Measurements from ENCODE around the gene PPP6R2. TPM values are rescaled to one million over a fixed set of nuclear protein-coding genes. Genes with fewer than 3 reads are reported as not detected.

Gene PPP6R2
- total and polyA plus RNA-seq, 2 of the 4 experiments (the other 2 are of a cell fraction), result 49.2 to 51.6 TPM

GRCh38 chr22:50416996-50417395 is 73.9 kb downstream of the PPP6R2 start:
- Histone ChIP-seq H4K91ac (ENCODE audit: insufficient read depth, low read depth, low read length) (no peak overlapping the region), H2BK20ac (ENCODE audit: low read depth, low read length) (no peak overlapping the region), H4K8ac (ENCODE audit: low read depth in 2 of 2, low read length in 2 of 2) (no peak overlapping the region), H3K27ac (ENCODE audit: insufficient read depth, low read length) (no peak overlapping the region), H3K14ac (replicated peaks; ENCODE audit: low read depth, low read length) (no peak overlapping the region), H3K79me1 (ENCODE audit: low read depth in 1 of 2, low read length in 2 of 2) (peaks cover 11 to 17% of the 10 kb centered on the region in 2 experiments; a peak in 3 of 4 replicates), H3K4me1 (ENCODE audit: control insufficient read depth, insufficient read depth, low read length) (no peaks in the 10 kb centered on the region), H4K5ac (ENCODE audit: low read depth, low read length) (no peak overlapping the region), H2AK9ac (replicated peaks; ENCODE audit: low read depth, low read length, poor library complexity) (no peak overlapping the region), H2AFZ (replicated peaks; ENCODE audit: low read length, poor library complexity) (no peak overlapping the region), H3K4ac (ENCODE audit: low read depth, low read length) (no peak overlapping the region), H3K27me3 (ENCODE audit: control insufficient read depth, insufficient read depth, low read length) (no peaks in the 10 kb centered on the region), H3K9me3 (ENCODE audit: control insufficient read depth, insufficient read depth, low read length) (no peaks in the 10 kb centered on the region), H3K23ac (ENCODE audit: low read depth, low read length) (no peak overlapping the region), H2BK15ac (ENCODE audit: low read depth, low read length) (no peak overlapping the region), H3K9ac (ENCODE audit: low read depth, low read length) (no peak overlapping the region), H3K18ac (ENCODE audit: low read depth, low read length) (no peak overlapping the region), H2BK120ac (ENCODE audit: low read depth, low read length) (no peak overlapping the region), H4K20me1 (ENCODE audit: insufficient read depth, low read length) (peaks cover 15% of the 10 kb centered on the region), H3K4me3 (ENCODE audit: insufficient read depth, low read depth, low read length) (no peak overlapping the region), H2AK5ac (ENCODE audit: low read depth, low read length) (no peak overlapping the region), H3K36me3 (ENCODE audit: control insufficient read depth, insufficient read depth, low read length) (peaks cover 64% of the 10 kb centered on the region), H3K9me1 (ENCODE audit: insufficient read depth, low read length) (no peaks in the 10 kb centered on the region), H3K56ac (ENCODE audit: extremely low read depth, insufficient read depth, low read length) (no peak overlapping the region), H3K4me2 (ENCODE audit: low read depth, low read length) (no peak overlapping the region), H2BK5ac (ENCODE audit: low read depth, low read length, poor library complexity, severe bottlenecking) (no peak overlapping the region)
- in situ Hi-C loops (cut with MboI; ENCODE audit: low sequenced_read_pairs) (no loop called here), dilution Hi-C loops (cut with HindIII; ENCODE audit: low sequenced_read_pairs, unreplicated experiment) (no loop called here), intact Hi-C loops (cut with micrococcal nuclease) (no loop called here)
- CTCF ChIA-PET, result no interaction called here
- ATAC-seq (ENCODE audit: low read depth) (no peak), DNase-seq (no peak)
- WGBS, 2 experiments (ENCODE audit: extremely low coverage in 2 of 2, insufficient read length in 1 of 2), result no CpG with 5 or more reads among the region's 8 CpGs
- no TSS peak for BruUV-seq (replicated peaks)
- POLR2A ChIA-PET (ENCODE audit: unreplicated experiment), result no interaction called here
- TF ChIP-seq USF2 (IDR thresholded peaks at IDR 0.05; ENCODE audit: low read depth, low read length), result no peak
- TF ChIP-seq POLR2A (IDR thresholded peaks at IDR 0.05; ENCODE audit: low read depth, low read length), result no peak
- no peak for TF ChIP-seq RCOR1 (IDR thresholded peaks at IDR 0.05; ENCODE audit: insufficient replicate concordance, low read length)
- no peak for TF ChIP-seq ELK1 (IDR thresholded peaks at IDR 0.05; ENCODE audit: borderline replicate concordance, low read depth, low read length)
- TF ChIP-seq BHLHE40 (IDR thresholded peaks at IDR 0.05; ENCODE audit: low read depth, low read length), result no peak
- no peak for TF ChIP-seq RFX5 (IDR thresholded peaks at IDR 0.05; ENCODE audit: low read depth, low read length)
- TF ChIP-seq CHD1 (IDR thresholded peaks at IDR 0.05; ENCODE audit: low read depth, low read length), result no peak
- no peak for TF ChIP-seq RAD21 (IDR thresholded peaks at IDR 0.05; ENCODE audit: low read length)
- TF ChIP-seq NFE2L2 (IDR thresholded peaks at IDR 0.05; ENCODE audit: low read depth, low read length), result no peak
- no peak for TF ChIP-seq CTCF (conservative IDR thresholded peaks at IDR 0.05; ENCODE audit: low read depth, low read length)
- TF ChIP-seq MAZ (IDR thresholded peaks at IDR 0.05; ENCODE audit: borderline replicate concordance, low read depth, low read length), result no peak
- no peak for TF ChIP-seq CEBPB (IDR thresholded peaks at IDR 0.05; ENCODE audit: low read depth, low read length)
- no peak for TF ChIP-seq SMC3 (IDR thresholded peaks at IDR 0.05; ENCODE audit: low read depth, low read length)
- TF ChIP-seq MAFK (IDR thresholded peaks at IDR 0.05; ENCODE audit: low read depth, low read length), result no peak
